Common myeloid progenitor, CD34-positive (primary cell): ENCODE results near the gene PHYKPL.
A peak's percentile ranks its signal among the peaks of the same experiment; 100 is the strongest.

Experiments
- CTCF ChIA-PET: fragments of 350-600 bp; sonication (Branson Sonifier 250); formaldehyde crosslinking; loops from one replicate; lab custom pipeline; 2021; ENCODE audit warnings: antibody characterized with exemption; lab: Charles Lee
- POLR2A ChIA-PET: fragments of 350-600 bp; sonication (Branson Sonifier 250); formaldehyde crosslinking; loops from one replicate; lab custom pipeline; 2021; ENCODE audit warnings: antibody characterized with exemption; lab: Charles Lee
- DNase-seq, 3 donors: peaks; one replicate each; pipeline versions ENCODE4 v3.0.0 to v3.0.0-alpha.2; 2013
- H3K27ac ChIP-seq, 2 experiments: 1 replicate in 1 of 2; 2 replicates in 1 of 2; pipeline ENCODE4 v1.7.0; 2013; ENCODE audit warnings: inconsistent platforms in 2 of 2, low read length in 2 of 2, mild to moderate bottlenecking in 2 of 2, low read depth in 1 of 2, moderate library complexity in 1 of 2; ENCODE audit not compliant: severe bottlenecking in 2 of 2, insufficient read depth in 1 of 2, poor library complexity in 1 of 2
- H3K27me3 ChIP-seq, 5 experiments: replicated peaks in 2 of 5; 1 replicate in 3 of 5; 2 replicates in 2 of 5; pipeline versions ENCODE4 v1.6.1 to v1.7.0; 2013; ENCODE audit warnings: low read length in 4 of 5, mild to moderate bottlenecking in 2 of 5, moderate library complexity in 2 of 5, inconsistent platforms in 1 of 5; ENCODE audit not compliant: insufficient read depth in 5 of 5, control insufficient read depth in 4 of 5
- H3K36me3 ChIP-seq, 4 experiments: 1 replicate in 2 of 4; 2 replicates in 2 of 4; pipeline versions ENCODE4 v1.6.1 to v1.7.0; 2013; ENCODE audit warnings: low read length in 3 of 4, control low read depth in 1 of 4, mild to moderate bottlenecking in 1 of 4; ENCODE audit not compliant: control insufficient read depth in 4 of 4, insufficient read depth in 4 of 4
- H3K4me1 ChIP-seq, 4 experiments: 1 replicate in 3 of 4; 2 replicates in 1 of 4; pipeline versions ENCODE4 v1.6.1 to v1.7.1; 2013; ENCODE audit warnings: low read length in 3 of 4, mild to moderate bottlenecking in 3 of 4, control low read depth in 1 of 4, inconsistent platforms in 1 of 4, moderate library complexity in 1 of 4; ENCODE audit not compliant: control insufficient read depth in 4 of 4, insufficient read depth in 4 of 4; ENCODE audit errors: control extremely low read depth in 1 of 4
- H3K4me3 ChIP-seq, 7 experiments: 1 replicate in 4 of 7; 2 replicates in 3 of 7; pipeline versions ENCODE4 v1.5.1 to v1.7.0; 2013; ENCODE audit warnings: mild to moderate bottlenecking in 7 of 7, low read length in 6 of 7, moderate library complexity in 6 of 7, inconsistent platforms in 2 of 7, low read depth in 2 of 7, control low read depth in 1 of 7; ENCODE audit not compliant: insufficient read depth in 4 of 7, control insufficient read depth in 1 of 7; ENCODE audit errors: extremely low read depth in 1 of 7
- H3K9me3 ChIP-seq, 5 experiments: 1 replicate in 4 of 5; 2 replicates in 1 of 5; pipeline versions ENCODE4 v1.6.1 to v1.7.1; 2013; ENCODE audit warnings: low read length in 4 of 5, mild to moderate bottlenecking in 2 of 5, inconsistent platforms in 1 of 5, low read depth in 1 of 5, moderate library complexity in 1 of 5; ENCODE audit not compliant: control insufficient read depth in 4 of 5, insufficient read depth in 2 of 5; ENCODE audit errors: control extremely low read depth in 1 of 5
- WGBS: methylation state at CpG from one replicate; pipeline ENCODE4 v1.1.5; 2013; ENCODE audit not compliant: insufficient coverage; 5-methylcytosine and 5-hydroxymethylcytosine counted together

Gene PHYKPL

DNA sequence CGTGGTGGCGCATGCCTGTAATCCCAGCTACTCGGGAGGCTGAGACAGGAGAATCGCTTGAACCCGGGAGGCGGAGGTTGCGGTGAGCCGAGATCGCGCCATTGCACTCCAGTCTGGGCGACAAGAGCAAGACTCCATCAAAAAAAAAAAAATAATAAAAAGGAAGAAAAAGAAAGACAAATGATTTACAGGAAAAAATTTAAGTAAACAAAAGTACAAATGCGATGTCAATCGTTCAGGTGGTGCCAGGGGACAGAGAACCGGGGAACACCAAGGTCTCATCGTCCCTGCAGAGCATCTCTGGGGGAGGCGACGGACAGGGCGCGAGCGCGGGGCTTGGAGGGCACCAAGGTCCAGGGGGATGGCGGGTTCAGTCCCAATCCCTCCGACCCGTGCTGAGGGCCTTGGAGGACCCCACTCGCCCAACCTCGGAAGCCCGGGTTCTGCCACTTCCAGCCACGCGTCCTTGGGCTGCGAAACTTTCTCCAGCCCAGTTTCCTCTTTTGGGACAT is 28.9 kb downstream of the PHYKPL start:
- Histone ChIP-seq H3K27ac (peak overlapping the region in 1 of 2 experiments; percentile 80), H3K27me3 (no peaks in the 10 kb centered on the region), H3K9me3 (no peaks in the 10 kb centered on the region), H3K4me1 (peaks cover 12 to 64% (median 52%) of the 10 kb centered on the region in 4 experiments), H3K4me3 (peak overlapping the region; percentile 77 to 97 (median 90)), H3K36me3 (peaks cover 5 to 34% (median 27%) of the 10 kb centered on the region in 4 experiments)
- ChIA-PET POLR2A (interaction anchor here (0.7 to 1.5 kb wide), 12 partner anchors 10 to 128 kb away, joined by 3 to 25 read pairs (median 4); partner anchors contain the start of genes NHP2 and PHYKPL), CTCF (interaction anchor here (0.7 to 1.5 kb wide), 5 partner anchors 11 to 128 kb away, joined by 3 to 6 read pairs (median 3); no protein-coding TSS in a partner anchor)
- 0% methylated on average over 19 of the region's 30 CpGs for WGBS
- no peak for DNase-seq

DNA sequence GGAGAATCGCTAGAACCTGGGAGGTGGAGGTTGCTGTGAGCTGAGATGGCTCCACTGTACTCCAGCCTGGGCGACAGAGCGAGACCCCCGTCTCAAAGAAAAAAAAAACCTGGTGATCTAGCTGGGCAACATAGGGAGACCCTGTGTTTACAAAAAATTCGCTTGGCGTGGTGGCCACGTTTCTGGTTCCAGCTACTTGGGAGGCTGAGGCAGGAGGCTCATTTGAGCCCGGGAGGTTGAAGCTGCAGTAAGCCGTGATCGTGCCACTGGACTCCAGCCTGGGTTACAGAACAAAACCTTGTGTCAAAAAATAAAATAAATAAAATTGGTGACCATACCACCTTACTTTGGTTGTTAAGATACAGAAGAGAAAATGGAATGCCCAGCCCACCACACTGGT is 30.1 kb downstream of the PHYKPL start:
- H3K27me3 ChIP-seq = no peaks in the 10 kb centered on the region
- H3K27ac ChIP-seq = no peak overlapping the region
- H3K4me1 ChIP-seq = peaks cover 12 to 60% (median 52%) of the 10 kb centered on the region in 4 experiments
- H3K36me3 ChIP-seq = peaks cover 5 to 22% (median 16%) of the 10 kb centered on the region in 4 experiments
- no peak for DNase-seq
- ChIA-PET POLR2A (no interaction called here), CTCF (interaction anchor here (1.2 to 1.9 kb wide), 3 partner anchors 13 to 21 kb away, joined by 4 to 9 read pairs (median 5); no protein-coding TSS in a partner anchor)
- H3K4me3 ChIP-seq = no peak overlapping the region
- 97% methylated on average over 10 of the region's 10 CpGs for WGBS
- H3K9me3 ChIP-seq = no peaks in the 10 kb centered on the region

DNA sequence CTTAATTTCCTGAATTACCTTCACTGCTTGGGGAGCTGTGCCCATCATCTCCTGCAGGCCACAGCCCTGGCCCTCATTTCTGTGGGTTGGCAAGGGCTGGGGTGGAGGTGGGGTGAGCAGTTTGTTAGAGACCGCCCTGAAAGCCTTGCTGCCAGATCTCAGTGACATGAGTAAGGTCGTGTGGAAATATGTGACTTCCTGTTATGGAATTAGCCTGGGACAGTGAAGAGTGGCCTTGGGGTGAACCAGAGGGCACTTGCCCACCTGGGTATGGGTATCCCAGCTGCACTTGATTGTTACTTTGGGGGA is 30.7 kb downstream of the PHYKPL start:
- Histone ChIP-seq H3K9me3 (no peaks in the 10 kb centered on the region), H3K36me3 (peaks cover 0 to 16% (median 10%) of the 10 kb centered on the region in 4 experiments), H3K27ac (no peak overlapping the region), H3K27me3 (no peaks in the 10 kb centered on the region), H3K4me3 (peak overlapping the region in 1 of 7 experiments; percentile 24), H3K4me1 (peaks cover 12 to 53% (median 46%) of the 10 kb centered on the region in 4 experiments)
- peak in 2 of 3 donors; percentile 42 to 50 for DNase-seq
- WGBS = 10% methylated on average over 2 of the region's 2 CpGs
- ChIA-PET POLR2A (no interaction called here), CTCF (interaction anchor here (0.8 to 2.1 kb wide), 7 partner anchors 12 to 55 kb away, joined by 3 to 9 read pairs (median 4); no protein-coding TSS in a partner anchor)

DNA sequence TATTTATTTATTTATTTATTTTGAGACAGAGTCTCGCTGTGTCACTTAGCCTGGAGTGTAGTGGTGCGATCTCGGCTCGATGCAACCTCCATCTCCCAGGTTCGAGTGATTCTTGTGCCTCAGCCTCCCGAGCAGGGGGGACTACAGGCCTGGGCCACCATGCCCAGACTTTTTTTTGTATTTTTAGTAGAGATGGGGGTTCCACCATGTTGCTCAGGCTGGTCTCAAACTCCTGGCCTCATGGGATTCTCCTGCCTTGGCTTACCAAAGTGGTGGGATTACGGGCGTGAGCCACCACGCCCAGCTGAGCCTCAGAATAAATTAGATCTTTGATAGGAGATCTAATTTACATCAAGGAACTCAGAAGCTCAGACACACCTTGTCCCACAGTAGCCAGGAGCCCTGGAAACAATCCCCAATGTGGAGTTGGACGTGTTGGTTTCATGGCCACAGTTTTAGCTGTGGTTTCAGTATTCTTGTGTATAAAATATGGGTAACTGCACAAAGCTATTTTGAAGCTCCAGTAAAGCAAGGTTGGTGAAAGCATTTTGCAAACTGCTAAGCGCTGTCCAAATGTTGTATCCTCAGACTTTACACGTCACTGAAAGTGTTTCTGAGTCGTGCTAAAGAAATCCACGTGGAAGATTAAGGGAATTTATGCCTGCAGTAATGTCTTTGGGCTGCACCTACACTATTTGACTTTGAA is 31.2 kb downstream of the PHYKPL start:
- H3K27me3 ChIP-seq = no peaks in the 10 kb centered on the region
- H3K4me1 ChIP-seq = peaks cover 10 to 48% (median 40%) of the 10 kb centered on the region in 4 experiments
- H3K36me3 ChIP-seq = peaks cover 0 to 11% (median 5%) of the 10 kb centered on the region in 4 experiments
- no peak for DNase-seq
- no peak overlapping the region for H3K4me3 ChIP-seq
- no peak overlapping the region for H3K27ac ChIP-seq
- H3K9me3 ChIP-seq = no peaks in the 10 kb centered on the region
- ChIA-PET POLR2A (no interaction called here), CTCF (interaction anchor here (0.8 to 2.1 kb wide), 8 partner anchors 12 to 54 kb away, joined by 3 to 9 read pairs (median 4); no protein-coding TSS in a partner anchor)
- WGBS = 89% methylated on average over 8 of the region's 14 CpGs

DNA sequence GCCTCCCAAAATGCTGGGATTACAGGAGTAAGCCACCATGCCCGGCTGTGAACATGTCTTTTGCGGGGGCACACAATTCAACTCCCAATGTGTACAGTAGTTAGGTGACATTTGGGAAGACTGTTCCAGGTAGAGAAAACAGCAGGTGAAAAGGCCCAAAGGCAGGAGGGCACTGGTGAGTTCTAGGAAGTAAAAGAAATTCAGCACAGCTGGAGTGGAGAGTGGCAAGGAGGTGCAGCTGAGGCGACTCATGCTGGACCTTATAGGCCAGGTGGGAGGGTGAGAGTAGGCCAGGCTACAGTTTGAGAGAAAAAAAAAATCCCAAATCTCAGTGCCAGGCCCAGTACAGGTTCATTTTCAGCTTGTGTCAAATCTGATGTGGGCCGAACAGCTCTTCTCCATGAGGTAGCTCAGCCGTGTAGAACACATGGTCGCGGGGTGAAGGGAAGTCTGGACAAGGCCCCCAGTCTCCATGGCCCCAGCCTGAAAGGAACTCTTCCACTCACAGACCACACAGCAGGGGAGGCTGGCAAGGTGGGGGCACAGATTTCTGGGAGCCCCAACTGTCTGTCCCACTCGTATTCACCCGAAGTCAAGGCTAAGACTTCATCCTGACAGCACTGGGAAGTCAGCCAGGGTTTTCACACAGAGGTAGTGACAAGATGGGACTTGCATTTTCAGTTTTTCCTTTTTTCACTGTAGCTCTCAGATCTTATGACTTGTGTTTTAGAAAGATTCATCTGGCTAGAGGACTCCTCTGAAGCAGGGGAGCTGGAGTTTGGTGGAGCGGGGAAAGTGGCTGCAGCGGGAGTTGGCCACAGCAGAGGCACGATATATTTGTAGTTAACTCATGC is 32.8 kb downstream of the PHYKPL start:
- no peak overlapping the region for H3K27ac ChIP-seq
- ChIA-PET CTCF (interaction anchor here (0.7 to 2.1 kb wide), 6 partner anchors 10 to 123 kb away, joined by 3 to 6 read pairs (median 3); no protein-coding TSS in a partner anchor), POLR2A (interaction anchor here (0.6 to 1.1 kb wide), 4 partner anchors 18 to 1663 kb away, joined by 3 to 4 read pairs (median 4); no protein-coding TSS in a partner anchor)
- no peaks in the 10 kb centered on the region for H3K36me3 ChIP-seq
- no peaks in the 10 kb centered on the region for H3K9me3 ChIP-seq
- no peak overlapping the region for H3K4me3 ChIP-seq
- H3K4me1 ChIP-seq = peaks cover 2 to 40% (median 34%) of the 10 kb centered on the region in 4 experiments
- 77% methylated on average over 5 of the region's 12 CpGs for WGBS
- peak in 1 of 3 donors; percentile 37 for DNase-seq
- no peaks in the 10 kb centered on the region for H3K27me3 ChIP-seq

DNA sequence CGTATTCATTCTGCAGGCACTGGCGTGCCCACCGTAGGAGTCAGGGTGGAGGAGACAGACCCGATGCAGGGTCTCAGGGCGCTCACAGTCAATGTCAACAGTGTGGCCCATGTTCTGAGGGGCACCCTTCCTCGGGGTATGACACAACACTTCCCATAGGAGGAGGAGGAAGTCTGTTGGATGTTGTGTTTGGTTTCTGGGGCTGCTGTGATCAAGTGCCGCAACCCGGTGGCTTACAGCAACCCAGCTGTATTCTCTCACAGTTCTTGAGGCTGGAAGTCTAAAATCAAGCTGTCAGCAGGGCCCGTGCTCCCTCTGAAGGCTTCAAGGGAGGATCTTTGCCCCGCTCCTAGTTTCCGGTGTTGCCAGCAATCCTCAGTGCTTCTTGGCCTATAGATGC is 33.9 kb downstream of the PHYKPL start:
- WGBS = 37% methylated on average over 6 of the region's 11 CpGs
- POLR2A ChIA-PET = interaction anchor here (0.6 kb wide), 1 partner anchor 367 kb away, joined by 5 read pairs; no protein-coding TSS in a partner anchor
- CTCF ChIA-PET = no interaction called here
- H3K9me3 ChIP-seq = no peaks in the 10 kb centered on the region
- no peaks in the 10 kb centered on the region for H3K36me3 ChIP-seq
- peaks cover 5 to 50% (median 42%) of the 10 kb centered on the region in 4 experiments for H3K4me1 ChIP-seq
- peak in 2 of 3 donors; percentile 45 to 58 for DNase-seq
- no peak overlapping the region for H3K27ac ChIP-seq
- no peaks in the 10 kb centered on the region for H3K27me3 ChIP-seq
- peak overlapping the region in 1 of 7 experiments; percentile 17 for H3K4me3 ChIP-seq
